ENCODE results near the gene SPHK1.

SPHK1 gene

DNA sequence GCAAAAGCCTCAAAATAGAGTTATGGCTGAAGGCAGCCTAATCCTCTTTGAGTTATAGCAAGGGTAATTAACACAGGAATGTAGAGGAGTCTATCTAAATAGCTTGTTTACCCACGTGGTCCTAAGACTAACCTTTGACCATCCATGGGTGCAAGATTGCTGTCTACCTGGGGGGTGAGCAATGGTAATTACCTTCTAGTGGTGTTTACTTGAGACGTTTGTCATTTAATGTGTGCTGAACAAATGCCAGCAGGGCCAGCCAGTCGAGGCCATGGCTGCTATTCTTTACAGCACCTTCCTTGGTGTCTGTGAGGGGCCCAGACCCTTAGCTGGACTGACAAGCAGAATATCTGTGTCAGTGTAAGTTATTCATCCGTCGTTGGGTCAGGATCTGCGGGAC, 16.8 kb upstream of the SPHK1 start:
- Mint-ChIP-seq H3K36me3 (ENCODE audit: low read depth) (no peaks in the 10 kb centered on the region), H3K4me3 (no peak overlapping the region), H3K9me3 (peaks cover 18% of the 10 kb centered on the region), H3K4me1 (peaks cover 36% of the 10 kb centered on the region), H3K27me3 (ENCODE audit: low read depth, poor library complexity) (peaks cover 24% of the 10 kb centered on the region), H3K27ac (no peak overlapping the region)
- no peak for DNase-seq
- TF ChIP-seq, protein P1, sequence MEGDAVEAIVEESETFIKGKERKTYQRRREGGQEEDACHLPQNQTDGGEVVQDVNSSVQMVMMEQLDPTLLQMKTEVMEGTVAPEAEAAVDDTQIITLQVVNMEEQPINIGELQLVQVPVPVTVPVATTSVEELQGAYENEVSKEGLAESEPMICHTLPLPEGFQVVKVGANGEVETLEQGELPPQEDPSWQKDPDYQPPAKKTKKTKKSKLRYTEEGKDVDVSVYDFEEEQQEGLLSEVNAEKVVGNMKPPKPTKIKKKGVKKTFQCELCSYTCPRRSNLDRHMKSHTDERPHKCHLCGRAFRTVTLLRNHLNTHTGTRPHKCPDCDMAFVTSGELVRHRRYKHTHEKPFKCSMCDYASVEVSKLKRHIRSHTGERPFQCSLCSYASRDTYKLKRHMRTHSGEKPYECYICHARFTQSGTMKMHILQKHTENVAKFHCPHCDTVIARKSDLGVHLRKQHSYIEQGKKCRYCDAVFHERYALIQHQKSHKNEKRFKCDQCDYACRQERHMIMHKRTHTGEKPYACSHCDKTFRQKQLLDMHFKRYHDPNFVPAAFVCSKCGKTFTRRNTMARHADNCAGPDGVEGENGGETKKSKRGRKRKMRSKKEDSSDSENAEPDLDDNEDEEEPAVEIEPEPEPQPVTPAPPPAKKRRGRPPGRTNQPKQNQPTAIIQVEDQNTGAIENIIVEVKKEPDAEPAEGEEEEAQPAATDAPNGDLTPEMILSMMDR (IDR thresholded peaks at IDR 0.05): no peak

DNA sequence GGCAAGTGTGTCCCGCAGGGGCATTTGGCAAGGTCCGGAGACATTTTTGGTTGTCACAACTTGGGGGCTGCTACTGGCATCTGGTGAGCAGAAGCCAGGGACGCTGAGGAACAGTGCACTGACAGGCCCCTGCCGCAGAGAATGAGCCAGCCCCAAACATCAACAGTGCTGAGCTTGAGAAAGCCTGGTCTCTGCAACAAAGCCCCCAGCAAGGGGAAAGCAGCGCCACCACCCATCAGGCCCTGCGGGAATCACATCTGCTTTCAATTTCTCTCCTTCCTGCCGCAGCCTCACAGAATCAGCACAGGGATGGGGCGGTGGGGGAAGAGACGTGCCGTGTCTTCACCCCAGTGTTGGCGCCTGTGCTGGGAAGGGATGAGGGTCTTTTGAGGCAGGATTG, 15.9 kb upstream of the SPHK1 start:
- Mint-ChIP-seq H3K27me3 (ENCODE audit: low read depth, poor library complexity) (peaks cover 23% of the 10 kb centered on the region), H3K4me1 (peaks cover 39% of the 10 kb centered on the region)
- no peak for DNase-seq

DNA sequence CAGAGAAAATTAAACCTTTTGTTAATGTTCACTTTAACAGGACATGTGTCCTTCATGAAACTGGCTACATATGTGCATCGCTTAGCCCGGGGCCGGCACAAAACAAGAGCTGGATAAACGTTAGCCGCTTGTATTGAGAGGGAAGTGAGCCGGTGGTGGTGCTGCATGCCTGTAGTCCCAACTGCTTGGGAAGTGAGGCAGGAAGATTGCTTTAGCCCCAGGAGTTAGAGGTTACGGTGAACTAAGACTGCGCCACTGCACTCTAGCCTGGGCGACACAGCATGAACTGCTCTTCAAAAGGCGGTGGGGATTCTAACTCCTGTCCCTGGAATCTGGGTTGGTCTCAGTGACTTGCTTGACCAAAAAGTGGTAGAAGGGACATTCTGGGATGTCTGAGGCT, 15.0 kb upstream of the SPHK1 start:
- DNase-seq: no peak
- Mint-ChIP-seq H3K36me3 (ENCODE audit: low read depth) (no peaks in the 10 kb centered on the region), H3K27ac (no peak overlapping the region), H3K4me1 (peaks cover 48% of the 10 kb centered on the region), H3K9me3 (peaks cover 18% of the 10 kb centered on the region), H3K4me3 (no peak overlapping the region), H3K27me3 (ENCODE audit: low read depth, poor library complexity) (peaks cover 20% of the 10 kb centered on the region)
- TF ChIP-seq, protein P1 (IDR thresholded peaks at IDR 0.05): no peak

More for the DNA sequence above, 15.9 kb upstream of the SPHK1 start:
- Mint-ChIP-seq H3K36me3 (ENCODE audit: low read depth) (no peaks in the 10 kb centered on the region), H3K9me3 (peaks cover 18% of the 10 kb centered on the region), H3K27ac (no peak overlapping the region), H3K4me3 (no peak overlapping the region)
- TF ChIP-seq, protein P1 (IDR thresholded peaks at IDR 0.05): no peak

DNA sequence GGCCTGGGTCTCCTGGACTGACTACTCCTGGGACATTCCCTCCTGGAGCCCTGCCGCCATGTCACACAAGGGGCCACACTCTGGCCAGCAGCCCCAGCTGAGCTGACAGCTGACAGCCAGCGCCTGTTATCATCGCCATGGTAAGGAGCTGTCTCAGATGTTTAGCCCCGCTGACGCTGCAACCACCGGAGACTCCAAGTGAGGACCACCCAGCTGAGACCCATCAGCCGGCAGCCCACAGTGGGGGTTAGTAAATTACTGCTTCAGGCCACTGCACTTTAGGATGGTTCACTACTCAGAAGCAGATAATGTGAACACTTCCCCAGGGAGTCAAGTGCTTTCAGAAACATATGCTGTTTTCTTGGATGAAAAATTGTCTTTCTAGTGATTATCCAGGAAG, 14.6 kb upstream of the SPHK1 start:
- Mint-ChIP-seq H3K4me3 (no peak overlapping the region), H3K4me1 (peaks cover 48% of the 10 kb centered on the region), H3K27me3 (ENCODE audit: low read depth, poor library complexity) (peaks cover 16% of the 10 kb centered on the region), H3K9me3 (peaks cover 18% of the 10 kb centered on the region), H3K27ac (no peak overlapping the region), H3K36me3 (ENCODE audit: low read depth) (no peaks in the 10 kb centered on the region)
- DNase-seq: peak; percentile 24
- TF ChIP-seq, protein P1 (IDR thresholded peaks at IDR 0.05): no peak

DNA sequence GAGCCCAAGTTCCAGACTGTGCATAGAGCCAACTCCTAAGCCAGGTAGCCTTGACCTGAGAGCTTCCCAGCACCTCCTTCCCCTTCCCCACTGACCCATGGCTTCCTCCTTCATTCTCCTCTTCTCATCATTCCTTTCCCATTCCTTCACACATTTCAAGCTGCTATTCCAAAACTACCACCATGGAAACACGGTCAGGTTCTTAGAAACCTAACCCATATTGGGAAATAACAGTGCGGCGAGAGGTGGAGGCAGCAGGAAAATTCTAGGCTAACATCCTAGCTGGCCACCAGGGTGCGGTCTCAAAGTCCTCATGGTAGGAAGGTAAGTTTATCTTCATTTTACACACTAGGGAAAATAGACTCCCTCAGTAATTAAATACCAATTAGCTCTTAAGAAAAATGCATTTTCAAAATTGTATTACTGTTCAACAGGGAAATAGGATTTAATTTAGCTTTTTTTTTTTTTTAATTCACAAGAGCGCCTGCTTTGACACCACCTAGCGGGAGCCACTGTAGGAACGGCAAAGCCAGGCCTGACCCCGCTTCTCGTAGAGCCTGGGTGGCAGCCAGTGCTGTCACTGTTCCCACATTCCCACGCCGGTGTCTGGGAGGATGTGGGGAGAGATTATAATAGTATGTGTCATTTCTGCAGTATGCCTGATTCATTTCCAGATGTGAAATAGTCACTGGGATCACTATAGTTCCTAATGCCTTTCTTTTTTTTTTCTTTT, 14.0 kb upstream of the SPHK1 start:
- no peak overlapping the region for H3K27ac Mint-ChIP-seq
- H3K4me3 Mint-ChIP-seq: no peak overlapping the region

More for the DNA sequence above, 14.0 kb upstream of the SPHK1 start:
- peaks cover 11% of the 10 kb centered on the region for H3K27me3 Mint-ChIP-seq (ENCODE audit: low read depth, poor library complexity)
- H3K36me3 Mint-ChIP-seq (ENCODE audit: low read depth): no peaks in the 10 kb centered on the region
- TF ChIP-seq, protein P1 (IDR thresholded peaks at IDR 0.05): no peak
- H3K4me1 Mint-ChIP-seq: peaks cover 48% of the 10 kb centered on the region
- DNase-seq: no peak
- H3K9me3 Mint-ChIP-seq: peaks cover 18% of the 10 kb centered on the region

Data from nephron progenitor cell (in vitro differentiated cells).